HepG2 (cell line): ENCODE results near the gene ORC2. TPM values are rescaled to one million over a fixed set of nuclear protein-coding genes. Genes with fewer than 3 reads are reported as not detected.

Experiments used
- BHLHE40 ChIP-seq: IDR thresholded peaks from 2 replicates; pipeline ENCODE4 v1.6.1; 2011; ENCODE audit warnings: low read length, improper control_type of control experiment
- CBX1 ChIP-seq: IDR thresholded peaks from one replicate; pipeline ENCODE4 v1.6.1; 2016; ENCODE audit warnings: antibody characterized with exemption, low read depth
- CENPT ChIP-seq: sonication (generic); formaldehyde crosslinking; IDR thresholded peaks from 2 replicates; pipeline ENCODE4 v1.8.0; 2022; ENCODE audit warnings: low read depth, mild to moderate bottlenecking, moderate library complexity, missing genetic modification reagents
- CREB1 ChIP-seq, 2 experiments: fragments of 450-650 bp in 1 of 2; IDR thresholded peaks; 2 replicates each; pipeline ENCODE4 v1.6.1; 2016 to 2017; ENCODE audit warnings: control low read depth in 1 of 2, mild to moderate bottlenecking in 1 of 2, missing compliant biosample characterization in 1 of 2, missing genetic modification characterization in 1 of 2
- ETV6 ChIP-seq: sonication (generic); formaldehyde crosslinking; conservative IDR thresholded peaks from 2 replicates; pipeline ENCODE4 v1.4.0; 2020; ENCODE audit warnings: missing genetic modification reagents
- KDM2A ChIP-seq: sonication (generic); formaldehyde crosslinking; IDR thresholded peaks from 2 replicates; pipeline ENCODE4 v1.4.0; 2020; ENCODE audit warnings: low read depth, missing genetic modification reagents, borderline replicate concordance
- KLF6 ChIP-seq: IDR thresholded peaks from 2 replicates; pipeline ENCODE4 v1.8.0; 2016; ENCODE audit warnings: missing biosample characterization, missing genetic modification reagents
- MTA1 ChIP-seq: sonication (generic); formaldehyde crosslinking; IDR thresholded peaks from 2 replicates; pipeline ENCODE4 v1.4.0; 2020; ENCODE audit warnings: missing genetic modification reagents, mild to moderate bottlenecking, borderline replicate concordance
- MZF1 ChIP-seq: sonication (generic); formaldehyde crosslinking; IDR thresholded peaks from 2 replicates; pipeline ENCODE4 v1.8.1; 2023; ENCODE audit warnings: mild to moderate bottlenecking, missing genetic modification reagents, borderline replicate concordance
- NFIB ChIP-seq: sonication (generic); formaldehyde crosslinking; IDR thresholded peaks from 2 replicates; pipeline ENCODE4 v1.9.0; 2021; ENCODE audit warnings: missing genetic modification reagents, mild to moderate bottlenecking, borderline replicate concordance
- POLR2G ChIP-seq: fragments of 200-400 bp; formaldehyde crosslinking; IDR thresholded peaks from 2 replicates; pipeline ENCODE4 v1.6.1; 2018; ENCODE audit warnings: mild to moderate bottlenecking, low read depth, low read length, moderate library complexity
- RFX3 ChIP-seq: IDR thresholded peaks from 2 replicates; pipeline ENCODE4 v1.6.1; 2016; ENCODE audit warnings: missing biosample characterization, missing genetic modification reagents
- TARDBP ChIP-seq: sonication (generic); formaldehyde crosslinking; IDR thresholded peaks from 2 replicates; pipeline ENCODE4 v1.8.0; 2022; ENCODE audit warnings: mild to moderate bottlenecking, missing genetic modification reagents
- TFE3 ChIP-seq: IDR thresholded peaks from 2 replicates; pipeline ENCODE4 v1.6.1; 2016
- ZFYVE20 ChIP-seq: sonication (generic); formaldehyde crosslinking; IDR thresholded peaks from 2 replicates; pipeline ENCODE4 v1.8.0; 2023; ENCODE audit warnings: low read depth, mild to moderate bottlenecking, moderate library complexity, missing genetic modification reagents, borderline replicate concordance
- ZNF33A ChIP-seq: sonication (generic); formaldehyde crosslinking; IDR thresholded peaks from 2 replicates; pipeline ENCODE4 v1.5.1; 2020; ENCODE audit warnings: missing genetic modification reagents, mild to moderate bottlenecking, moderate library complexity, borderline replicate concordance
- ZNF839 ChIP-seq: sonication (generic); formaldehyde crosslinking; IDR thresholded peaks from 2 replicates; pipeline ENCODE4 v1.4.0; 2020; ENCODE audit warnings: missing genetic modification reagents, mild to moderate bottlenecking, borderline replicate concordance
- ZNF878 ChIP-seq: sonication (generic); formaldehyde crosslinking; IDR thresholded peaks from 2 replicates; pipeline ENCODE4 v1.8.1; 2023; ENCODE audit warnings: mild to moderate bottlenecking, missing genetic modification reagents, moderate library complexity
- polyA plus RNA-seq, 8 experiments: library from polyadenylated mRNA; depleted of rRNA in 3 of 8; stranded (reverse) in 7 of 8; unstranded in 1 of 8; fragments of >200 nt; fragmentation: Illumina TruSeq in 4 of 8; extraction: Trizol in 4 of 8; gene quantifications; 2 replicates each; pipeline versions ENCODE4 v1.2.1 to v1.2.3, GENCODE V29; 2011 to 2016; ENCODE audit warnings: low read depth in 4 of 8, missing spikeins in 1 of 8, mixed read lengths in 1 of 8; ENCODE audit not compliant: insufficient read depth in 1 of 8
- total RNA-seq, 5 experiments: library from RNA; depleted of rRNA; stranded (reverse); fragments of >200 nt; fragmentation: Illumina TruSeq; extraction: Trizol; gene quantifications; 2 replicates each; pipeline ENCODE4 v1.2.3, GENCODE V29; 2016; ENCODE audit warnings: low read depth in 1 of 5
- TF ChIP-seq, protein P1 (sequence below): sonication (generic); formaldehyde crosslinking; IDR thresholded peaks from 2 replicates; pipeline ENCODE4 v1.4.0; 2020; ENCODE audit warnings: missing genetic modification reagents, low read depth, mild to moderate bottlenecking, borderline replicate concordance
- TF ChIP-seq, protein P2 (sequence below), 2 experiments: sonication (generic) in 1 of 2; formaldehyde crosslinking in 1 of 2; IDR thresholded peaks; 2 replicates each; pipeline versions ENCODE4 v1.6.1 to v1.9.0; 2014 to 2022; ENCODE audit warnings: antibody characterized with exemption in 1 of 2, borderline replicate concordance in 1 of 2, inconsistent platforms in 1 of 2, low read depth in 1 of 2, missing genetic modification reagents in 1 of 2

The ORC2 gene
- total and polyA plus RNA-seq, 2 of the 13 experiments (the other 11 are each of a cell fraction or from before 2014, with no cell fraction given), result 19.3 to 73.5 TPM

DNA sequence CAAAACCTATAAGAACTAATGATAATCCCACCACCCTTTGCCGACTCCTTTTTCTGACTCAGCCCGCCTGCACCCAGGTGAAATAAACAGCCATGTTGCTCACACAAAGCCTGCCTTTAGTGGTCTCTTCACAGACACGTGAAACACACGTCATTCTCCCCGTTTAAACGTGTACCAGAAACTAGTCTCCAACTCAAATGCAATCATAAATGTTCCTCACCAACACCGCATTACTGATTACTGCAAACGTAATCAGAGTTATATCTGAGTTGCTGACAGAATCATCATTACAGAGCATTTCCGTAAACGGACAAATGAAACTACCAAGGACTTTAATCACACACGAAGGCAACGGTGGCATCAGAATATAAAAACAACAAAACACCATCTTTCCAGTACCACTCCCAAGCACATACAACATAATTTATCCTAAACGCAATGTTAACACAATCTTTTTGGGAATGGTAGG is 100.9 kb downstream of the ORC2 start (continued):
- TF ChIP-seq KLF6 (peak; percentile 45; the same call in 1 of the 2 replicates), MTA1 (CRISPR knock-in tag) (no peak), CBX1 (no peak), ZNF839 (no peak), ZNF878 (CRISPR knock-in tag) (no peak), NFIB (CRISPR knock-in tag) (no peak), ZNF33A (CRISPR knock-in tag) (peak; percentile 52; the same call in 1 of the 2 replicates), MZF1 (no peak), CENPT (CRISPR knock-in tag) (no peak), POLR2G (peak; percentile 38; the same call in 1 of the 2 replicates), RFX3 (no peak), TARDBP (CRISPR knock-in tag) (0 out of 2 replicates have a peak, but pooled peaks have one; percentile 18), ZFYVE20 (CRISPR knock-in tag) (no peak), KDM2A (no peak), ETV6 (CRISPR knock-in tag) (no peak), CREB1 (IDR thresholded peaks at IDR 0.05) (peak; percentile 86), CREB1 (CRISPR knock-in tag; IDR thresholded peaks at IDR 0.05) (peak; percentile 66; the same call in 1 of the 2 replicates), TFE3 (CRISPR knock-in tag) (0 out of 2 replicates have a peak, but pooled peaks have one; percentile 37), BHLHE40 (0 out of 2 replicates have a peak, but pooled peaks have one; percentile 28)
- TF ChIP-seq, protein P1, sequence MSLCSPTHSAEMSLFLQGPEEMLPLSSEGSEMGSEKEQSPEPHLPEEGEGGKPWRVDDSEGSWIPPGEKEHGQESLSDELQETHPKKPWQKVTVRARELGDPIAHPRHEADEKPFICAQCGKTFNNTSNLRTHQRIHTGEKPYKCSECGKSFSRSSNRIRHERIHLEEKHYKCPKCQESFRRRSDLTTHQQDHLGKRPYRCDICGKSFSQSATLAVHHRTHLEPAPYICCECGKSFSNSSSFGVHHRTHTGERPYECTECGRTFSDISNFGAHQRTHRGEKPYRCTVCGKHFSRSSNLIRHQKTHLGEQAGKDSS (CRISPR knock-in tag), result peak; percentile 70; the same call in 1 of the 2 replicates
- TF ChIP-seq, protein P2, sequence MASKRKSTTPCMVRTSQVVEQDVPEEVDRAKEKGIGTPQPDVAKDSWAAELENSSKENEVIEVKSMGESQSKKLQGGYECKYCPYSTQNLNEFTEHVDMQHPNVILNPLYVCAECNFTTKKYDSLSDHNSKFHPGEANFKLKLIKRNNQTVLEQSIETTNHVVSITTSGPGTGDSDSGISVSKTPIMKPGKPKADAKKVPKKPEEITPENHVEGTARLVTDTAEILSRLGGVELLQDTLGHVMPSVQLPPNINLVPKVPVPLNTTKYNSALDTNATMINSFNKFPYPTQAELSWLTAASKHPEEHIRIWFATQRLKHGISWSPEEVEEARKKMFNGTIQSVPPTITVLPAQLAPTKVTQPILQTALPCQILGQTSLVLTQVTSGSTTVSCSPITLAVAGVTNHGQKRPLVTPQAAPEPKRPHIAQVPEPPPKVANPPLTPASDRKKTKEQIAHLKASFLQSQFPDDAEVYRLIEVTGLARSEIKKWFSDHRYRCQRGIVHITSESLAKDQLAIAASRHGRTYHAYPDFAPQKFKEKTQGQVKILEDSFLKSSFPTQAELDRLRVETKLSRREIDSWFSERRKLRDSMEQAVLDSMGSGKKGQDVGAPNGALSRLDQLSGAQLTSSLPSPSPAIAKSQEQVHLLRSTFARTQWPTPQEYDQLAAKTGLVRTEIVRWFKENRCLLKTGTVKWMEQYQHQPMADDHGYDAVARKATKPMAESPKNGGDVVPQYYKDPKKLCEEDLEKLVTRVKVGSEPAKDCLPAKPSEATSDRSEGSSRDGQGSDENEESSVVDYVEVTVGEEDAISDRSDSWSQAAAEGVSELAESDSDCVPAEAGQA (IDR thresholded peaks at IDR 0.05; ENCODE audit: low read depth), result 0 out of 2 replicates have a peak, but pooled peaks have one; percentile 23
- TF ChIP-seq, protein P2 (CRISPR knock-in tag; IDR thresholded peaks at IDR 0.05; ENCODE audit: borderline replicate concordance), result no peak
